Activated CD4-positive, CD25-positive, alpha-beta regulatory T cell treated with anti-CD3 and anti-CD28 coated beads, Interleukin-2, amount 50 U/mL, for 72 hours (primary cell): Measurements from ENCODE around the gene RASA3.

Experiments
- DNase-seq: peaks from one replicate; pipeline ENCODE4 v3.0.0; 2021

RASA3 gene

DNA sequence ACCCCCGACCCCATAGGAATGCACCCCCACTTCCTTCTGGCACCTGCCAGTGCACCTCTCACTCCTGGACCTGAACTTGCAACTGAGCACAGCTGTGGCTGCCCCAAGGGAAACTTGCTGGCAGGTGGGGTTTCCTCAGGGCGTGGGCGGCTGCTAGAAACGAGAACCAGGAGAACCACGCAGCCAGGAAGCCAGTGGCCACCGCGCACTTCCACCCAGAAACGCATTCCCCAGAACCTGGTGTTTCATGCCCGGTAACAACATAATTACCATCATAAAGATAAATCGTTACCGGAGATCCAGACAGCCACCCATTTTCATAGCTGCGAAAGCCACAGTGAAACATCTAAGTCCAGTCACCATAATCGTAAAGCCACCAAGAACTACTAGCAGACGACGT is 83.4 kb downstream of the RASA3 start:
- peak; percentile 47 for DNase-seq

DNA sequence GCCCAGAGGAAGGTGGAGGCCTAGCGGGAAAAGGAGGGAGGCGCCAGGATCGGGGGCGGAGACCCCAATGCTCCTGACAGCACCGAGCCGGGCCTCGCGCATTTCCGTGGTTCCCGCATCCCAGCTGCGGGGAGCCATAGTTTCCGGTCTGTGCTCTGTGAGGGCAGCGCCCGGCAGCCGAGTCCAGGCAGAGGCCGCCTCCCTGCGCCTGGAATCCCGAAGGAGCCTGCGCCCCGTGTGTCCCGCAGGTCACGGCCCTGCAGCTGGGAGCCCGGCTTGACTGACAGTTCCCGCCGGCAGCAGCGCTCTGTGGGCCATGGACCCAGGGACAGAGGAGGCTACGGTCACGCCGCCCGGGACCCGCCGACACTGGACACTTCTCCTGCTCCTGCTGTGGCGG is 84.0 kb downstream of the RASA3 start:
- no peak for DNase-seq

DNA sequence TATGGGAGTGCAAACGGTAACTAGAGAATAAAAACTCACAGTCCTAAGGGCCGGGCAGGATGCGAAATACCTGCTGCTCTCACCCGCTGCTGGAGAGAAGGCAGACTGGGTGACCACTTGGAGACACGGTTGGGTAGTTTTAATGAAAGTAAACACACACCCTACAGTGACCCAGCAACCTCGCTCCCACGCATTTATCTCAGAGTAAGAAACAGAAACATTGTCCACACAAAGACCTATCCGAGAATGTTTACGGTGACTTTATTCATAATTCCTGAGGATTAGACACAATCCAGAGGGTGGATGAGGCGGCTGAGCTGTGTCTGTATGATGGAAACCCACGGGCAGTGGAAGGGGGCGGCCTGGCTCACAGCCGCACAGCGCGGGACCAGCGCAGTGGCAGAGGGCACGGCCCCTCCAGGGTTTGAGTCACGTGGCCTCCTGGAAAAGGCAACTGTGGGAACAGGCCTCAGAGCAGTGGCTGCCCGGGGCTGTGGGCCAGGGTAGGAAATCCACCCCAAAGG is 85.0 kb downstream of the RASA3 start:
- DNase-seq, result no peak

DNA sequence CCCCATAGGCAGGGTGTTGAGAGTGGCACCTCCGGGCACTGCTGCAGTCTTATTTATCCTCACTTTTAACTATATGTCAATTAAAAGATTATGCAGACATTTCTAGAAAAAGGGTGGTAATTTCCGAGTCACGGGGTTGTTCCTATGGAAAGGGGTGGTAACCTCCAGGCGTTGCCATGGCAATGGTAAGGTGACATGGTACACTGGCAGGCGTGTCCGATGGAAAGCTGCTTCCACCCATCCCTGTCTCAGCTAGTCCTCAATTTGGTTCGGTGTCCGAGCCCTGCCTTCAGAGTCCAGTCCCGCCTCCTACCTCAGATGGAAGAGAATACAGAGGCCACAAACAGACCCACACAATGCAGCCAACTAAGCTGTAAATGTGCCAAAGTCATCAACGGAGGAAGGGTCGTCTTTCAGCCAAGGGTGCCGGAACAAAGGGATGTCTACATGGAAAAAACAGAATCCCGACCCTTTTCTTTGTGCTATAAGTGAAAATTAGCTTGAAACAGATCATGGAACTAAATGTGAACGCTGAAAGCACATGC is 85.9 kb downstream of the RASA3 start:
- no peak for DNase-seq

DNA sequence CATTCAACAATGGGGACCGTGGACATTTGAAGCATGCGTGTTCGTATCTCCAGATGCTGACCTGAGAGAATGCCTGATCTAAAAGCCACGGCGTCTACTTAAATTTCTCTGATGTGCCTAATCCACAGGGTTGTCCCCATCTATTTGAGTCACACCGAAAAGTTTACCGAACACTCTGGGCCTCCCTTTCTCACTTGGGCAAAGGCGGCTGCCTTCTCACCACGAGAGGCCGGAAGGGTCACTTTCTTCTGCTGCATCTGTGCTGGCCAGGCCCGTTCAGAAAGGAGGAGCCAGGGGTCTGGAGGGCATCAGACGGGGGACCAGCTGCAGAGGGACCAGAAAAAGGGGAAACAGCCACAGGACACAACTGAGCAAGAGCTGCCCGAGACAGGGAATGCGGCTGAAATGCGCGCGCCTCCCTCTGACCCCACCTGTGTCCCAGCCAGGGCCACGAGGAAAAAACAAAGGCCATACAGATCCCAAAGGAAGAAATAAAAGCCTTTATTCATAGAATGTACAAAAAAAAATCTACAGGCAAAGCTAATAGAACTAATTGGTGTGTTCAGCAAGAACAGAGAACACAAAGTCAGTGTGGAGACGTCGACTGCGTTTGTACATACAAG is 87.2 kb downstream of the RASA3 start:
- DNase-seq, result no peak

DNA sequence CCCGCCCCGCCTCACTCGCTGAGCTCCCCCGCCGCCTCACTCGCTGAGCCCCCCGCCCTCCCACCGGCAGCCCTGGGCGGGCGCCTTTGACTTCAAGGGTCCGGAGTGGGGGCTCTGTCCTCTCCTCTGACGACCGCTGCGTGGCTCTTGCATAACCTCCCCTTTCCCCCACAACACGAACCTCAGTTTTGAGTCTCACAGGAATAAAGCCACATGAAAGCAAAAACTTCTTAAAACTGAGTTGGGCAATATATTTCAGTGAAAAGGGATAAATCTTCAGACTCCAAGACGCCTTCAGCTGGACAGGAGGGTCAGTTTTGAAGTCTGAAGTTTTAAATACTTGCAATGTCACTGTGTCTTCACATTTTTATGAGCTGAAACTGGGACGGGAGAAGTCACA is 87.9 kb downstream of the RASA3 start:
- DNase-seq, result no peak

DNA sequence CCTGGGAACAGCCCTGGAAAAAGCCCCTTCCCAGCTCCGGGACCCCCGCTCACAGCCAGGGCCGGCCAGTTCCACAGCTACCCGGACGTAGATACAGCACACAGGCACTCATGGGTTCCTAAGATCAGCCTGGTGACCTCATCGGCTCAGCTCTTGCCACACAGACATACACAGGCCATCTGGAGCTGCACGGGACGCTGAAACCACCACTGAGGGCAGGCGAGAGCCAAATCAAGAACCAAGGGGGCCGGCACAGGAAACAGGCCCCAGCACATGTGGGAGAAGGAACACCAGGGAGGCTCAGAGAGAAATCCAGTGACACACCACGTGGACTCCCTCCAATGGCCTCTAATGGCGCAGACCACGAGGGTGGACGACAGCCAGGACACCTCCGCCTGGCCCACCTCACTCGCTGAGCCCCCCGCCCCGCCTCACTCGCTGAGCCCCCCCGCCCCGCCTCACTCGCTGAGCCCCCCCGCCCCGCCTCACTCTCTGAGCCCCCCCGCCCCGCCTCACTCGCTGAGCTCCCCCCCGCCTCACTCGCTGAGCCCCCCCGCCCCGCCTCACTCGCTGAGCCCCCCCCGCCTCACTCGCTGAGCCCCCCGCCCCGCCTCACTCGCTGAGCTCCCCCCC is 88.9 kb downstream of the RASA3 start:
- DNase-seq, result no peak

DNA sequence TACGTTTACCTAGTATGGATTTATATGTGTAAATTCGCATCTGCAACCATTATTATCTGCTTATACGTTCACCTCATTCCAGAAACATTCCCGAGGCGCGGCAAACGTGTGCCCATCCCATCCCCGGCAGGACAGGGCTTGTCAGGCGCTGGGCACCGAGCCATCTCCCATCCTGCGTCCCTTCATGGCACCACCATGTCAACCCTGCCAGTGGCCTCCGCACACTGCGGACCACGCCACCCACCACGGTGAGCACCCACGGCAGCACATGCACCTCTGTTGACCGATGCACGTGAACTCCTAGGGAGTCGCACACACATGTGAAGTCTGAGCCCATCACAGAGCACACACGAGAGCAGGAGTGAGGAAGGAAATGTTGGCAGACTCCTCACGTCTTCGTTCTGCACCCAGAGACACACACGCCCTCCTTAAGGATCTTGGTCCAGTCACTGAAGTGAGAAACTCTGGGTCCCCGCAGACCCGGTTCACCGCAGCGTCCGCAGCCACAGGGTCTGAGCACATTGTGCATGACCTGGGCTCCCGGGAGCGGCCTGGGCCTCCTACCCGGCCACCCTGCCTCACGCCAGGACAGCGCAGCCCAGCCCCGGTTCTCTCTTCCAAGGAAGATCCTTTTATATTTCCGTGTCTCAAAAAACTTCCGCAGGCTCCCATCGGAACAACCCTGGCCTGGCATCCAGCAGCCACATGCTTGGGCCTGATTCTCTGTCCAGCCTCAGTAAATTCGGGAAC is 90.2 kb downstream of the RASA3 start:
- no peak for DNase-seq

DNA sequence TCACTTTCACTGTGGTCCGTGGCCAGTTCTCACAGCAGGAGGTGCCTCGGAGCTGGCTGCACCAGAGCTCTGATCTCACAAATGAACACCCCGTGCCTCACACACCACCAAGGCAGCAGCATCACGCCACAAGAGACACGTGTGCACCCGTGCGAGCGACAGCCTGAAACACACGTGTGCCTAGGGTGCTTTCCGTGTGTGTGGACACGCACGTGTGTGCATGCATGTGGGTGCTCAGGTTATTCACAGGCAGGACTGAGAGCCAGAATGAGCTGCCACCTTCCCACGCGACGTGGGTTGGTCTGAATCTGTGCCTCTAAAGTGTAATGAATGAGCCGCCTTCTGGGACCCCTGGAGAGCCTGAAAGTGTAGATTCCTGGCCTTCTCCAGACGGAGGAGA is 90.9 kb downstream of the RASA3 start:
- no peak for DNase-seq

DNA sequence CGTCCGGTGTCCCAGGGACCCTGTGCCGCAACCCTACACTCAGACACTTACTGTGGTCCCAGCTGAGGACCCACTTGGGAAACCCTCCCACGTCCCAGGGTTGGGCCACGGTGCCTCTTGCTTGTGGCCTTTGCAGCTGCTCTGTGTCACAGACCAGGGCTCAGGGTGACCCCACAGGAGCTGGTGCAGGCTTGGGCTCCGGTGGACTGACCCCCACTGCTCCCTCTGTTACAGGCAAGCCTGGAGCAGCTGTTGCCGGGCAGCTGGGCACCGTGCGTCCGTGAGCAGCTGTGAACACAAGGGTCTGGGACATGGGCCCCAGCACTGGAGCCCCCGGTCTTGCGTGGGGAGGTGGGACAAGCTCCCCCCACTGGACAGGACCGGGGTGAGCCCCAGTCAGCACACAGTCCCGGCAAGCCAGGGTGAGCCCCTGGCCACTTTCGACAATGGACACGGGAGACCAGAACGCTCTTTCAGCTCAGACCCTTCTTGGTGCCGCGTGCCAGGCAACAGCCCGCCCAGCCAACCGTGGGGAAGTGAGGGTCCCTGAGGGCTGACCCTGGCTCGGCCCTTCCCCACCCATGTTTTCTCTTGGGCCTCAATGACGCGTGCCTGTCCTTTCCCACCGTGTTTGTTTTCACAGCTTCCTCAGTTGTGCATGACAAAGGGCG is 92.8 kb downstream of the RASA3 start:
- DNase-seq, result no peak

DNA sequence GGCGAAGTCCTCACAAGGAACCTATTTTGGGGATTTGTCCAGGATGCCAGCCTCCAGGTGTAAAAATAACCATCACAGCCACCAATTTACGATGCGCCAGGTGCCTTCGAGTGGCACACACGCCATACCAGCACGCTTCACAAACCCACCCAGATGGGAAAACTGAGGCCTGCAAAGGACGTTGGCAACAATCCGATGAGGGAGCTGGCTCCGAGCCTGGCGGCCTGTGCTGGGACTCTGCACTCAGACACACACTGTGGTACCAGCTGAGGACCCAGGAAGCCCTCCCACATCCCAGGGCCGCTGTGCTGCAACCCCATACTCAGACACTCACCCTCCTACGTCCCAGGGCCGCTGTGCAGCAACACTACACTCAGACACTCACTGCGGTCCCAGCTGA is 93.5 kb downstream of the RASA3 start:
- no peak for DNase-seq

DNA sequence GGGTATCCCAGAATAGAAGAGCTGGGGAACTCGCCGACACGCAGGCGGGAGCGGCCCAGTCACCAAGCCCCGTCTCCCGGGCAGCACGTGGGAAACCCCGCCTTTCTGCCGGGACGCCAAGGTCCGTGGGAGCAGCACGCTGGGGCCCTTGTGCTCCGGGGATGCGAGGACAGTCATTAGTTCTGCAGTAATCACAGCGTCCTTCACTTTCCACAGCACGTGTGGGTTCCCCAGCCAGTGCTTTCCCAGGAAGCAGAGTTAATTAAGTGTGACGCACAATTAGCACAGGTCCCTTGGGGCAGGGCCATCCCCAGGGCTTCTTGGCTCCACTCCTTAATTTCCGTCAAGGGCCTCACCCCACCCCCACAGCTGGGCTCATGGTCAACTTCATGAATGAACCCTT is 94.2 kb downstream of the RASA3 start:
- DNase-seq, result no peak

DNA sequence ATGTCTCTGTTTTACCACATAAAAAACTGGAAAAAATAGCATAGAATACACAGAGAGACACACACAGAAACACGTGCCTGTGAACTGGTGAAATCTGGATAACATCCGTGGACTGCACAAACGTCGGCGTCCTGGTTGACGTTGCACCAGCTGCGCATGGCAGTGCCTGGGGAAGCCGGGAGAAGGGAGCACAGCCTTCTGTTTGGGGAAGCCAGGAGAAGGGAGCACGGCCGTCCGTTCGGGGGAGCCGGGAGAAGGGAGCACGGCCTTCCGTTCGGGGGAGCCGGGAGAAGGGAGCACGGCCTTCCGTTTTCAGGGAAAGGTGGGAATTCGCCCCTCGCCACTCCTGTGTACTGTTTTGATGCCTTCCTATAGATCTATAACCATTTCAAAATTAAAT is 94.7 kb downstream of the RASA3 start:
- no peak for DNase-seq

DNA sequence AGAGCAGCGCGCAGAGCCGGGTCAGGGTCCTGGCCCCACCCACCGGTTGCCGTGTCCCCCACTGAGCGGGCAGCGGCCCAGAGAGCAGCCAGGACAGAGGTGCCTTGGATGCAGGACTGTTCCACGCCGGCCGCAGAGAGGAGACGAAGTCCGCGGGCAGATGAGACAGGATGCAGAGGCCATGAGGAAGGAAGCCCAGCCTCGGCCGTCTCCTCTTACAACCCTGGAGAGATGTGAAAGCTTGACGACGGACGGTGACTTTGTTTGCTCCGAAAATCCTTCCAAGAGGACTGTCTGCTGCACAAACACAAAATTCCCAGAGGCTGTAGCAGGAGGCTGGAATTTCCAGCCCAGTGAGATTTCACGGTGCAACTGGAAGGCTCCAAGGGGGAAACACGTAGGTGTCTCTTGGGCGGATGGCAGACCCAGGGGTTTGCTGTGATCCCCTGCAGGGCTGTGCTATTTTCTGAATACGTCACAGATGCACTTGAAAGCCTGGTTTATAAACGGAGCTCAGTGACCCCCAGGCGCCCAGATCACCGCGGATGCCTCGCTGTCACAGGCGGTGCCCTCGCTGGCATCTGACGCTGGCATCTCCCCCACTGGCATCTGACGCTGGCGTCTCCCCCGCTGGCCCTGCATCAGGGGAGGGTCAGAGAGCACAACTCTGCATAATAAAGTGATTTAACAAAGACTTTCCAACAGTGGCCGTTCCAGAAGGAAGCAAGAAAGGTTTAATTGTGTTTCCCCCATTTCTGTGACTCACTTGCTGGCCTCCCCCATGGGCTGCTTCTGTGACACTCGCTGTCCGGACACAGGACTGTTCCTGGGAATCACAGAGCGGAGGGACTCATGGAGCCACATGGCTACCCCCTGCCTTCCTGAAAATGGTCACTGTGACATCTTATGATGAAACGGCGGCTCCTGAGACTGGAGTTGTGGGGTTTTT is 96.6 kb downstream of the RASA3 start:
- DNase-seq, result no peak

DNA sequence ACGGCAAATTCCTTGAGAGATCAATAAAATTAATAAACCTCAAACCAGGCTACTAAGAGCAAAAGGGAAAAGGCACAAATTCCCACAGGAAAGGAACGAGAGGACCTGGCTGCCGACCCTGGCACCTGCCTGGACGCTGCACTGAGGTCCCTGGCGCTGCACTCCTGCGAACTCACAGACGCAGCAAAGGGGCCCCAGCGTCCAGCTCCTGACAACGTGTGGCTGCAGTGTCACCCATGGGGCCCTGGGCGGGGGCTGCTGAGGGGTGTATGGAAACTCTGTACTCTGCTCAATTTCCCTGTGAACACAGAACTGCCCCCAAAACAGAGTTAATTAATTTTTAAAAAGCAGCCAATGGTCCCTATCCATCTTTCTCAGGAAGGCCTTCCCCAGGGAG is 97.2 kb downstream of the RASA3 start:
- DNase-seq, result no peak

DNA sequence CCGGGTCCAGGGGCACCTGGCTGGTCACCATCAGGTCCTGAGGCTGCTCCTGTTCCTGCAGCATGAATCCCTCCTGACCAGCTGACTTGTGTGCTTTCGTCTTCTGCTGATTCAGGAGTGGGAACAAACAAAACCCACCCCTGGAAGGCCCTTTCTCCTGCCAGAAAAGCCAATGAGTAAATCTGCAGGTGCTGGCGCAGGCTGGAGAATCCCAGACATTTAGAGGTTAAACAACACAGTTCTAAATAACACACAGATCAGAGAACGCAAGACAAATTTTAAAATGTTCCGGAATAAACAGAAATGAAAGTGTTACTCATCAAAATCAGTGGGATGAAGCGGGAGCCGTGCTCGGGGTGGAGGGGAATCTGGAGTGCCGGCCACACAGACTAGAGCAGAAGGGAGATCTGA is 97.9 kb downstream of the RASA3 start:
- DNase-seq, result no peak

DNA sequence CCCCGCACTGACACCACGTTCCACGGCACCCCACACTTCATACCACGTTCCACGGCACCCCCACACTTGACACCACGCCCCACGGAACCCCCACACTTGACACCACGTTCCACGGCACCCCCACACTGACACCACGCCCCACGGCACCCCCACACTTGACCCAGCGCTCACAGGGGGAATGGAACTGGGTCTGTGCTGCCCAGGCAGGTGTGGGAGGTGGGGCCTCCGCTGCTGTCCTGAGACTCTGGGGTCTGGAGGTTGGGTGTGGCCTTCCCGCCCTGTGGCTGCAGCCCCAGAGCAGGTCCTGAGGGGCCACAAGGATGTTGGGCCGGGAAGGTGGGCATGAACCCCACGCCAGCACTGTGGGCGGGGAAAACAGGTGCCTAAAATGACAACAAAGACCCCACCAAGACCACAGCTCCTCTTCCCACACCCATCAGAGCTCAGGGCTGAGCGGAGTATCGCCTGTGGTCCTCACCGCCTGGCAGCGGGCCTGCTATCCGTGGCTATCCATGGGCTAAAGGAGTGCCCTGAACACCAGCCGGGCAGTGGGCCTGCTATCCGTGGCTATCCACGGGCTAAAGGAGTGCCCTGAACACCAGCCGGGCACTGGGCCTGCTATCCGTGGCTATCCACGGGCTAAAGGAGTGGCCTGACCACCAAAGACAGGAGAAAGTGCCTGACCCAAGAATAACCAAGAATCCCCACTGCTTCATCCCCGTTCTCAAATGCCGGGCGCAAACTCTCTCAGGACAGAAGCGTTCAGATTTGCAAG is 98.7 kb downstream of the RASA3 start:
- no peak for DNase-seq

DNA sequence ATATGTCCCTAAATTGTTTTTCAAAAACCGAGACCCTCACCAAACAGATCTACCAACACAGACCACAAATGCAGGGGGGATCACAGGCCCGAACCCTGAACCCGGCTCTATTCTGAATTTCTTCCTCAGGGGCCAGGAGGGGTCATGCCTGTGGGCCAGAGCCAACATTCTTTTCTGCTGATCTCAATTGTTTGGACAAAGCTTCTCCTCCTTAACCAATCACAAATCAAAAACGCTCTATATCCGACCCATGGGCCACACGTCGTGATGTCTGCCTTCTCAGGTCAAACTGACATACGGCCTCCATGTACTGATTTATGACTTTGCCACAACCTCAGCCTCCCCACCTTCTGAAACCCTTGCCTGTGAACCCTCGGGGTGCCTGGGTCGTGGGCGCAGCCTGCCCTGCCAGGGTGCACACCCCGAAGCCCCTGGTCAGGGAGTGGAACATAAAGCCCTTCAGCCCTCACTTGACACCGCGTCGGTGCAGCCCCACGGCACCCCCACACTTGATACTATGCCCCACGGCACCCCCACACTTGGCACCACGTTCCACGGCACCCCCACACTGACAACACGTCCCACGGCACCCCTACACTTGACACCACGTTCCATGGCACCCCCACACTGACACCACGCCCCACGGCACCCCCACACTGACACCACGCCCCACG is 100.2 kb downstream of the RASA3 start:
- no peak for DNase-seq

DNA sequence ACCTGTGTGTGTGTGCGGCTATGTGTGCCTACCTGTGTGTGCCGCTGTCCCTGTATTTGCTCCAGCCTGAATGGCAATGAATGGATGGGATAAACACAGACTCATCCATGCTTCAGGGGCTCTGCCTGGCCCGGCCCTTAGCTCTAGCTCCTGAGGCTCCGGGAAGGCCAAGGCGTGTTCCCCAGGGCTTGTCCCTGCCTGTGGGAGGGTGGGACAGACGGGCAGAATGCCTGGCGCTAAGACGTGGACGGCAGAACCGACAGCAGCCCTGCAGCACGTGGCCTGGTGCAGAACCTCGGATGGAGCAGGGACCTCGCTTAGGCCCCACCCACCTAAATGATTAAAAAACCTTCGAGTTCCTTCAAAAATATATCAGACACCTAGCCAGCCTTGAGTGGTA is 100.8 kb downstream of the RASA3 start:
- DNase-seq, result no peak
